Measurements from ENCODE around the gene CMTR1. TPM values are rescaled to one million over a fixed set of nuclear protein-coding genes. Genes with fewer than 3 reads are reported as not detected.
A peak's percentile ranks its signal among the peaks of the same experiment; 100 is the strongest.

The CMTR1 gene
- total and polyA plus RNA-seq, 3 experiments from 2014 or later, result 25.8 to 54.3 (median 54.3) TPM

- no peak overlapping the region for H3K4me3 Mint-ChIP-seq
- ChIA-PET CTCF (interaction anchor here (0.9 to 2.4 kb wide), 4 partner anchors 21 to 87 kb away, joined by 3 to 10 read pairs (median 4); no protein-coding TSS in a partner anchor), POLR2A (interaction anchor here (0.6 to 1.2 kb wide), 2 partner anchors 16 to 22 kb away, joined by 4 to 6 read pairs; no protein-coding TSS in a partner anchor)
- H3K9me3 Mint-ChIP-seq, result no peaks in the 10 kb centered on the region
- no peak for DNase-seq
- peaks cover 6 to 13% (median 6%) of the 10 kb centered on the region in 3 donors for H3K4me1 Mint-ChIP-seq
- no peak overlapping the region for H3K27ac ChIP-seq (ENCODE audit: low read depth, low read length)
- no peaks in the 10 kb centered on the region for H3K27me3 Mint-ChIP-seq
- peaks cover 7% of the 10 kb centered on the region for H3K4me1 ChIP-seq (ENCODE audit: insufficient read depth, low read length)
- peaks cover 0 to 84% (median 8%) of the 10 kb centered on the region in 3 donors for H3K36me3 Mint-ChIP-seq
- peaks cover 54% of the 10 kb centered on the region for H3K36me3 ChIP-seq (ENCODE audit: insufficient read depth, low read length)
- peak overlapping the region in 4 of 8 donors; percentile 13 to 97 (median 44) for H3K27ac Mint-ChIP-seq
- no peak overlapping the region for H3K4me3 ChIP-seq (ENCODE audit: low read length)
- no peaks in the 10 kb centered on the region for H3K27me3 ChIP-seq (ENCODE audit: insufficient read depth, low read length, poor library complexity, severe bottlenecking)
- no peaks in the 10 kb centered on the region for H3K9me3 ChIP-seq (ENCODE audit: low read length)
Observed at GRCh38 chr6:37480951-37481534, 48.0 kb downstream of the CMTR1 start.

- H3K36me3 Mint-ChIP-seq, result peaks cover 0 to 82% (median 8%) of the 10 kb centered on the region in 3 donors
- no peak overlapping the region for H3K4me3 ChIP-seq (ENCODE audit: low read length)
- H3K27me3 ChIP-seq (ENCODE audit: insufficient read depth, low read length, poor library complexity, severe bottlenecking), result no peaks in the 10 kb centered on the region
- no peak for DNase-seq
- POLR2A ChIA-PET, result interaction anchor here (0.6 to 1.2 kb wide), 2 partner anchors 21 to 113 kb away, joined by 5 to 6 read pairs; no protein-coding TSS in a partner anchor
- H3K4me3 Mint-ChIP-seq, result no peak overlapping the region
- peaks cover 8 to 20% (median 10%) of the 10 kb centered on the region in 3 donors for H3K4me1 Mint-ChIP-seq
- peaks cover 7% of the 10 kb centered on the region for H3K4me1 ChIP-seq (ENCODE audit: insufficient read depth, low read length)
- H3K9me3 ChIP-seq (ENCODE audit: low read length), result no peaks in the 10 kb centered on the region
- H3K9me3 Mint-ChIP-seq, result no peaks in the 10 kb centered on the region
- H3K27ac ChIP-seq (ENCODE audit: low read depth, low read length), result no peak overlapping the region
- no peaks in the 10 kb centered on the region for H3K27me3 Mint-ChIP-seq
- peaks cover 46% of the 10 kb centered on the region for H3K36me3 ChIP-seq (ENCODE audit: insufficient read depth, low read length)
- peak overlapping the region in 4 of 8 donors; percentile 7 to 97 (median 53) for H3K27ac Mint-ChIP-seq
- CTCF ChIA-PET, result interaction anchor here (0.9 to 2.4 kb wide), 4 partner anchors 20 to 86 kb away, joined by 3 to 10 read pairs (median 4); no protein-coding TSS in a partner anchor
Observed at GRCh38 chr6:37481711-37482605, 48.9 kb downstream of the CMTR1 start.

DNA sequence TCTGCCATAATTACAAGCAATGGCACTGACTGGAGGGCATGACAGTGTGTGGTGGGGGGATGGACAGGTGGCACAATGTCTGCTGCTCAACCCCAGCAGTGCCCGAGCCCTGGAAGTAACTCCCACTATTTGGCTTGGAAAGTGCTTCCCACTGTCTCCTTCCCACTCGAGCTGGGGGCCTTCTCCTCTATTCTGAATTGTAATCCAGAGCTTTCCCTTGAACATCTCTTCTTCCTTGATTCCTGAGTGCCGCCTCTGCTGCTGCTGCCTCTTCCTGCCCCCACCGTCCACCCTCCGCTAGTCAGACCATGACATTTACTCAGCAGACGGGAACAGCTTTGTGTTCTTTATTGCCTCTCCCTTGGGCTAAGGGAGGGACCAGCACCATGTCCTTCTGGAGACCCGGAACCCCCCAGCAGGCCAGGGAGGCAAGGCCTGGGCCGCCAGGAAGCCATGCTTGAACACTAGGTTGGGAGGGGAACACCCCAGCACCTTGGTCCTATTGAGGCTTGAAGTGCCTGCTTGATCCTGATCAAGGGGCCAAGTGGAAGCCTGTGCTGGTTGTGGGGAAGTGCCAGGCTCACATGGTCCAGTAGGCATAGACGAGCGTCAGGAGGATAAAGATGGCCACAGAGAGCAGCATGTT lies 49.7 kb downstream of the CMTR1 start:
- ChIA-PET CTCF (interaction anchor here (1.3 to 1.5 kb wide), 3 partner anchors 26 to 85 kb away, joined by 4 to 5 read pairs (median 4); no protein-coding TSS in a partner anchor), POLR2A (no interaction called here)
- DNase-seq, result no peak
- Mint-ChIP-seq H3K4me1 (peaks cover 10 to 26% (median 12%) of the 10 kb centered on the region in 3 donors), H3K27me3 (no peaks in the 10 kb centered on the region), H3K9me3 (no peaks in the 10 kb centered on the region), H3K4me3 (no peak overlapping the region), H3K36me3 (peaks cover 0 to 78% (median 8%) of the 10 kb centered on the region in 3 donors), H3K27ac (peak overlapping the region in 5 of 8 donors; percentile 29 to 83 (median 77))
- peaks cover 7% of the 10 kb centered on the region for H3K4me1 ChIP-seq (ENCODE audit: insufficient read depth, low read length)
- no peak overlapping the region for H3K27ac ChIP-seq (ENCODE audit: low read depth, low read length)
- H3K4me3 ChIP-seq (ENCODE audit: low read length), result no peak overlapping the region
- H3K36me3 ChIP-seq (ENCODE audit: insufficient read depth, low read length), result peaks cover 39% of the 10 kb centered on the region
- no peaks in the 10 kb centered on the region for H3K27me3 ChIP-seq (ENCODE audit: insufficient read depth, low read length, poor library complexity, severe bottlenecking)
- no peaks in the 10 kb centered on the region for H3K9me3 ChIP-seq (ENCODE audit: low read length)

DNA sequence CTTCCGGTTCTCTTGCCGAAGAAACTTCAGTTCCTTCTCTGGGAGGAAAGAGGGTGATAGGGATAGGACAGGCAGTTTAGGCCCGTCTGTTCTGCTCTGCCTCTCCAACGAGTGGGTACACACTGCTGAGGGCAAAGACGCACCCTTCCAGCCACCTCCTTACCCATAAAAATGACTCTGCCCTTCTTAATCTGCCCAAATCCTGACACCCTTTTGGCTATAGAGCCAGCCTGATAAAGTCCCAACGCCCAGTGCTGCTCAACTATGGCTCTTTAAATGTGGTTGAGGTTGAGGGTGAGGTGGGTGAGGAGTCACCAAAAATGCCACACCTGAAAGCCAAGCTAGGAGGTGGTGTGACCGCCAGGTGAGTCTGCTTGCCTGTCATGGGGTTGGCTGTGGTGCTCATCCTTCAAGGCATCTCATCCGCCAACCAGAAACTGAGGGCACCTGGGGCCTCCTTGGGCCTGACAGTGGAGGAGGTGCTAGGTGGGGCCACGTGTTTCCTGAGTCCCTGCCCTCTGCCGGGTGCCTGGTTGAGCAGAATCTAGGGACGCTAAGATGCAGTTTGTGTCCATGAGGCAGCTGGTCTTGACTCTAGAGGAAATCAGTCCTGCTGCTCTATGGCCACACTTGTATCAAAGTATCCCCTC lies 50.4 kb downstream of the CMTR1 start:
- Mint-ChIP-seq H3K36me3 (peaks cover 0 to 77% (median 8%) of the 10 kb centered on the region in 3 donors), H3K27me3 (no peaks in the 10 kb centered on the region), H3K27ac (peak overlapping the region in 5 of 8 donors; percentile 14 to 54 (median 43)), H3K4me3 (no peak overlapping the region), H3K9me3 (no peaks in the 10 kb centered on the region), H3K4me1 (peaks cover 16 to 32% (median 16%) of the 10 kb centered on the region in 3 donors)
- Histone ChIP-seq H3K36me3 (ENCODE audit: insufficient read depth, low read length) (peaks cover 33% of the 10 kb centered on the region), H3K9me3 (ENCODE audit: low read length) (no peaks in the 10 kb centered on the region), H3K4me3 (ENCODE audit: low read length) (no peak overlapping the region), H3K4me1 (ENCODE audit: insufficient read depth, low read length) (peaks cover 10% of the 10 kb centered on the region), H3K27me3 (ENCODE audit: insufficient read depth, low read length, poor library complexity, severe bottlenecking) (no peaks in the 10 kb centered on the region), H3K27ac (ENCODE audit: low read depth, low read length) (no peak overlapping the region)
- DNase-seq, result no peak
- ChIA-PET POLR2A (interaction anchor here (0.6 kb wide), 1 partner anchor 215 kb away, joined by 3 read pairs; the partner anchor contains the start of gene MDGA1), CTCF (interaction anchor here (0.8 to 2.1 kb wide), 4 partner anchors 26 to 84 kb away, joined by 4 to 13 read pairs (median 4); no protein-coding TSS in a partner anchor)

DNA sequence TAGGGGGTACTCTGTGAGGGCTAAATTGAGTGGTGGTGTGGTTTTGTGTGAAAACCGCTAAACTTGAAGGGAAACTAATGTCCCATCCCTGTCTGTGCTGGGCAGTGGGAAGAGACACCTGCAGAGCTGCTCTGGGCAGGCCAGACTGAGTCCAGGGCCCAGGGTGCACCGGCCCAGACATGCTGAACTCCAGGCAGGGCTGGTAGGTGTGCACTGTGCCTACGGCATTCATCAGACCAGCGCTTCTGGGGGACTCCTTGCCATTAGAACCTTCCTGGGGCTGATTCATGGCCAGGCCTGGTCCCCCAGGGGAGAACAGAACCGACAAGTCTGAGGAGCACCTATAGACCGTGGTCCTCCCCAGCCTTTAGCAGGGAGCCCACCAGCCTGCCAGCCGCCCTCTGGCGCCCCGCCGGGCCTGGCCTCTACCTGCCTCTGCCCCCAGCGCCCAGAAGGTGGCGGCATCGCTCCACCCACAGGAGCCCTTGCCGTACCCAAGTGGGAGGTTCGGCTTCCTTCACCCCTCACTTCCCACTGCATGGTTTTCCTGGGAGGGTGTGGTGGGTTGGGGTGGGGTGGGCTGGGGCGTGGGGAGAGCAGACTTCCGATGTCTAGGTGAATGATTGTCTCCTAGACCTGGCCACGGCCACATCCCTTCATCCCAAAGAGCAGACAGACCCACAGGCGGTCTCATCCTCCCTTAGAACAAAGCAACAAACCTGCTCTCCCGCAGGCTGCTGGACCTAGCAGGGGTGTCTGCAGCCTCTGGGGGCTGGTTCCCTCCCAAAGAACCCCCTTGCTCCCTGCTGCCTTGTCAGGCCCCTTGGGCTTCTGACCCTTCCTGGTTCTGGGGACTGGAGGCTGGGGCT lies 51.1 kb downstream of the CMTR1 start:
- POLR2A ChIA-PET, result interaction anchor here (0.6 kb wide), 2 partner anchors 16 to 214 kb away, joined by 3 read pairs; partner anchors contain the start of genes CCDC167 and MDGA1
- Mint-ChIP-seq H3K27ac (peak overlapping the region in 7 of 8 donors; percentile 7 to 88 (median 47)), H3K4me1 (peaks cover 24 to 40% (median 24%) of the 10 kb centered on the region in 3 donors), H3K27me3 (no peaks in the 10 kb centered on the region), H3K9me3 (no peaks in the 10 kb centered on the region), H3K36me3 (peaks cover 0 to 72% (median 10%) of the 10 kb centered on the region in 3 donors), H3K4me3 (no peak overlapping the region)
- peak overlapping the region; percentile 24 for H3K27ac ChIP-seq (ENCODE audit: low read depth, low read length)
- H3K9me3 ChIP-seq (ENCODE audit: low read length), result no peaks in the 10 kb centered on the region
- H3K4me1 ChIP-seq (ENCODE audit: insufficient read depth, low read length), result peaks cover 14% of the 10 kb centered on the region
- no peaks in the 10 kb centered on the region for H3K27me3 ChIP-seq (ENCODE audit: insufficient read depth, low read length, poor library complexity, severe bottlenecking)
- peaks cover 31% of the 10 kb centered on the region for H3K36me3 ChIP-seq (ENCODE audit: insufficient read depth, low read length)
- H3K4me3 ChIP-seq (ENCODE audit: low read length), result no peak overlapping the region
- DNase-seq, result peak; percentile 71 to 85 (median 72)
- CTCF ChIA-PET, result interaction anchor here (0.8 to 2.2 kb wide), 12 partner anchors 17 to 93 kb away, joined by 3 to 30 read pairs (median 4); no protein-coding TSS in a partner anchor

GRCh38 chr6:37484786-37485170 lies 51.8 kb downstream of the CMTR1 start:
- peaks cover 31% of the 10 kb centered on the region for H3K36me3 ChIP-seq (ENCODE audit: insufficient read depth, low read length)
- no peak for DNase-seq
- ChIA-PET CTCF (interaction anchor here (0.8 to 2.2 kb wide), 10 partner anchors 17 to 93 kb away, joined by 3 to 30 read pairs (median 4); partner anchors contain the start of gene CMTR1), POLR2A (interaction anchor here (0.6 kb wide), 1 partner anchor 15 kb away, joined by 3 read pairs; the partner anchor contains the start of gene CCDC167)
- peaks cover 20% of the 10 kb centered on the region for H3K4me1 ChIP-seq (ENCODE audit: insufficient read depth, low read length)
- Mint-ChIP-seq H3K4me3 (no peak overlapping the region), H3K27me3 (no peaks in the 10 kb centered on the region), H3K9me3 (no peaks in the 10 kb centered on the region), H3K27ac (peak overlapping the region in 4 of 8 donors; percentile 39 to 88 (median 76)), H3K36me3 (peaks cover 0 to 65% (median 10%) of the 10 kb centered on the region in 3 donors), H3K4me1 (peaks cover 29 to 46% (median 30%) of the 10 kb centered on the region in 3 donors)
- H3K9me3 ChIP-seq (ENCODE audit: low read length), result no peaks in the 10 kb centered on the region
- no peaks in the 10 kb centered on the region for H3K27me3 ChIP-seq (ENCODE audit: insufficient read depth, low read length, poor library complexity, severe bottlenecking)
- H3K27ac ChIP-seq (ENCODE audit: low read depth, low read length), result peak overlapping the region; percentile 24
- H3K4me3 ChIP-seq (ENCODE audit: low read length), result no peak overlapping the region
